WTC11 (cell line): ENCODE measurements around the gene MANF. TPM values are rescaled to one million over a fixed set of nuclear protein-coding genes. Genes with fewer than 3 reads are reported as not detected.
A peak's percentile ranks its signal among the peaks of the same experiment; 100 is the strongest.

Source experiments
- AFF4 ChIP-seq: sonication (generic); formaldehyde crosslinking; IDR thresholded peaks from 2 replicates; pipeline ENCODE4 v1.8.1; 2023; ENCODE audit warnings: mild to moderate bottlenecking, missing genetic modification reagents, borderline replicate concordance
- ATF1 ChIP-seq: sonication (generic); formaldehyde crosslinking; IDR thresholded peaks from 2 replicates; pipeline ENCODE4 v1.8.1; 2023; ENCODE audit warnings: mild to moderate bottlenecking, moderate library complexity, missing genetic modification reagents
- ATF3 ChIP-seq: sonication (generic); formaldehyde crosslinking; conservative IDR thresholded peaks from 2 replicates; pipeline ENCODE4 v1.8.1; 2022; ENCODE audit warnings: mild to moderate bottlenecking, missing genetic modification reagents
- CDX4 ChIP-seq: fragments of 250-450 bp; sonication (Bioruptor Pico); IDR thresholded peaks from 2 replicates; pipeline ENCODE4 v1.9.0; 2021; ENCODE audit warnings: moderate library complexity, mild to moderate bottlenecking, inconsistent platforms, borderline replicate concordance
- CREM ChIP-seq: sonication (generic); formaldehyde crosslinking; IDR thresholded peaks from 2 replicates; pipeline ENCODE4 v1.8.1; 2022; ENCODE audit warnings: mild to moderate bottlenecking, missing genetic modification reagents, moderate library complexity
- CTCF ChIP-seq: fragments of 200-600 bp; IDR thresholded peaks from 2 replicates; pipeline ENCODE4 v1.8.0; 2022; ENCODE audit warnings: antibody characterized with exemption
- E2F5 ChIP-seq: sonication (generic); formaldehyde crosslinking; IDR thresholded peaks from 2 replicates; pipeline ENCODE4 v1.8.1; 2022; ENCODE audit warnings: mild to moderate bottlenecking, moderate library complexity, missing genetic modification reagents
- ESRRA ChIP-seq: sonication (generic); formaldehyde crosslinking; IDR thresholded peaks from 2 replicates; pipeline ENCODE4 v1.8.1; 2022; ENCODE audit warnings: mild to moderate bottlenecking, missing genetic modification reagents, borderline replicate concordance
- ETV6 ChIP-seq: sonication (generic); formaldehyde crosslinking; IDR thresholded peaks from 2 replicates; pipeline ENCODE4 v1.8.1; 2022; ENCODE audit warnings: mild to moderate bottlenecking, missing genetic modification reagents
- GABPB1 ChIP-seq: sonication (generic); formaldehyde crosslinking; IDR thresholded peaks from 2 replicates; pipeline ENCODE4 v1.8.1; 2023; ENCODE audit warnings: mild to moderate bottlenecking, missing genetic modification reagents
- GRHL2 ChIP-seq: fragments of 250-450 bp; sonication (Bioruptor Pico); IDR thresholded peaks from 2 replicates; pipeline ENCODE4 v1.8.0; 2022; ENCODE audit warnings: mild to moderate bottlenecking, moderate library complexity; ENCODE audit not compliant: insufficient replicate concordance, severe bottlenecking
- IRF2 ChIP-seq: sonication (generic); formaldehyde crosslinking; IDR thresholded peaks from 2 replicates; pipeline ENCODE4 v1.8.0; 2022; ENCODE audit warnings: low read depth, missing genetic modification reagents, borderline replicate concordance
- MXD4 ChIP-seq: fragments of 250-450 bp; sonication (Bioruptor Pico); IDR thresholded peaks from 2 replicates; pipeline ENCODE4 v1.8.0; 2021; ENCODE audit warnings: mild to moderate bottlenecking, moderate library complexity, borderline replicate concordance
- NFATC4 ChIP-seq: fragments of 250-450 bp; sonication (Bioruptor Pico); IDR thresholded peaks from 2 replicates; pipeline ENCODE4 v1.9.0; 2021; ENCODE audit warnings: mild to moderate bottlenecking
- PRDM15 ChIP-seq: sonication (generic); formaldehyde crosslinking; IDR thresholded peaks from 2 replicates; pipeline ENCODE4 v1.8.0; 2022; ENCODE audit warnings: missing genetic modification reagents
- PREB ChIP-seq: sonication (generic); formaldehyde crosslinking; IDR thresholded peaks from 2 replicates; pipeline ENCODE4 v1.8.1; 2022; ENCODE audit warnings: mild to moderate bottlenecking, missing genetic modification reagents, moderate library complexity, borderline replicate concordance
- PRRX2 ChIP-seq: fragments of 250-450 bp; sonication (Bioruptor Pico); IDR thresholded peaks from 2 replicates; pipeline ENCODE4 v1.8.0; 2021; ENCODE audit warnings: mild to moderate bottlenecking
- RELA ChIP-seq: sonication (generic); formaldehyde crosslinking; IDR thresholded peaks from 2 replicates; pipeline ENCODE4 v1.8.1; 2022; ENCODE audit warnings: missing genetic modification reagents, mild to moderate bottlenecking, borderline replicate concordance
- SP1 ChIP-seq: sonication (generic); formaldehyde crosslinking; conservative IDR thresholded peaks from 2 replicates; pipeline ENCODE4 v1.8.1; 2022; ENCODE audit warnings: missing genetic modification reagents
- TEAD4 ChIP-seq: sonication (generic); formaldehyde crosslinking; IDR thresholded peaks from 2 replicates; pipeline ENCODE4 v1.8.0; 2022; ENCODE audit warnings: mild to moderate bottlenecking, missing genetic modification reagents
- TP53 ChIP-seq: sonication (generic); formaldehyde crosslinking; IDR thresholded peaks from 2 replicates; pipeline ENCODE4 v1.8.1; 2023; ENCODE audit warnings: mild to moderate bottlenecking, missing genetic modification reagents
- USF1 ChIP-seq: sonication (generic); formaldehyde crosslinking; IDR thresholded peaks from 2 replicates; pipeline ENCODE4 v1.8.0; 2022; ENCODE audit warnings: mild to moderate bottlenecking, missing genetic modification reagents
- ZBTB21 ChIP-seq: sonication (generic); formaldehyde crosslinking; IDR thresholded peaks from 2 replicates; pipeline ENCODE4 v1.8.1; 2023; ENCODE audit warnings: mild to moderate bottlenecking, missing genetic modification reagents, borderline replicate concordance
- ZMAT4 ChIP-seq: fragments of 250-450 bp; sonication (Bioruptor Pico); IDR thresholded peaks from 2 replicates; pipeline ENCODE4 v1.9.0; 2021; ENCODE audit warnings: mild to moderate bottlenecking
- ZNF121 ChIP-seq: sonication (generic); formaldehyde crosslinking; IDR thresholded peaks from 2 replicates; pipeline ENCODE4 v1.8.0; 2023; ENCODE audit warnings: missing genetic modification reagents
- ZNF396 ChIP-seq: fragments of 250-450 bp; sonication (Bioruptor Pico); IDR thresholded peaks from 2 replicates; pipeline ENCODE4 v1.8.0; 2021; ENCODE audit warnings: mild to moderate bottlenecking, moderate library complexity, borderline replicate concordance
- ZNF416 ChIP-seq: fragments of 250-450 bp; sonication (Bioruptor Pico); IDR thresholded peaks from 2 replicates; pipeline ENCODE4 v1.9.0; 2021; ENCODE audit warnings: mild to moderate bottlenecking, inconsistent platforms
- total RNA-seq: library from RNA; stranded (reverse); gene quantifications from 3 replicates; pipeline ENCODE4 v1.2.3, GENCODE V29; 2021

MANF gene
- total RNA-seq, 1 experiment from 2014 or later = 121 TPM

- TF ChIP-seq PRDM15 (CRISPR knock-in tag) (no peak), TP53 (CRISPR knock-in tag) (no peak), CREM (CRISPR knock-in tag) (peak; percentile 97), ATF1 (CRISPR knock-in tag) (peak; percentile 65; the same call in 1 of the 2 replicates), ATF3 (no peak), RELA (no peak), AFF4 (CRISPR knock-in tag) (no peak), ESRRA (CRISPR knock-in tag) (peak; percentile 80), PRRX2 (no peak), NFATC4 (CRISPR knock-in tag) (no peak), IRF2 (no peak), CTCF (no peak; the same call in 1 of the 2 replicates), MXD4 (CRISPR knock-in tag) (no peak), GABPB1 (peak; percentile 67), SP1 (CRISPR knock-in tag) (peak; percentile 97), USF1 (peak; percentile 98), ZBTB21 (CRISPR knock-in tag) (peak; percentile 34; the same call in 1 of the 2 replicates), ZNF396 (CRISPR knock-in tag) (no peak), GRHL2 (no peak), ZMAT4 (CRISPR knock-in tag) (no peak), CDX4 (CRISPR knock-in tag) (no peak), ZNF416 (no peak), ETV6 (CRISPR knock-in tag) (peak; percentile 84; the same call in 1 of the 2 replicates), E2F5 (CRISPR knock-in tag) (peak; percentile 79; the same call in 1 of the 2 replicates), TEAD4 (CRISPR knock-in tag) (no peak), ZNF121 (CRISPR knock-in tag) (no peak), PREB (CRISPR knock-in tag) (no peak)
Observed at GRCh38 chr3:51391075-51391565, 6.0 kb downstream of the MANF start, which contains the start of gene RBM15B (continued).
